GM18520 (cell line): ENCODE data around the gene TUBB2A.
A peak's percentile ranks its signal among the peaks of the same experiment; 100 is the strongest.
"Not testable (repeated sequence)": the region's sequence is repeated elsewhere in the genome, so short reads cannot be mapped to it uniquely, and the experiment has no call there.

Source experiments
- ATAC-seq: cut with Tn5 transposase; IDR thresholded peaks from one replicate; pipeline ENCODE4 v1.9.1; 2021; ENCODE audit not compliant: unreplicated experiment

Gene TUBB2A

GRCh38 chr6:3157131-3157933, at the start of gene TUBB2A:
TUBB2A (minus strand) TSS chr6:3157544; CDS start chr6:3157463, 81 bp downstream.
- ATAC-seq = peak; percentile 71

DNA sequence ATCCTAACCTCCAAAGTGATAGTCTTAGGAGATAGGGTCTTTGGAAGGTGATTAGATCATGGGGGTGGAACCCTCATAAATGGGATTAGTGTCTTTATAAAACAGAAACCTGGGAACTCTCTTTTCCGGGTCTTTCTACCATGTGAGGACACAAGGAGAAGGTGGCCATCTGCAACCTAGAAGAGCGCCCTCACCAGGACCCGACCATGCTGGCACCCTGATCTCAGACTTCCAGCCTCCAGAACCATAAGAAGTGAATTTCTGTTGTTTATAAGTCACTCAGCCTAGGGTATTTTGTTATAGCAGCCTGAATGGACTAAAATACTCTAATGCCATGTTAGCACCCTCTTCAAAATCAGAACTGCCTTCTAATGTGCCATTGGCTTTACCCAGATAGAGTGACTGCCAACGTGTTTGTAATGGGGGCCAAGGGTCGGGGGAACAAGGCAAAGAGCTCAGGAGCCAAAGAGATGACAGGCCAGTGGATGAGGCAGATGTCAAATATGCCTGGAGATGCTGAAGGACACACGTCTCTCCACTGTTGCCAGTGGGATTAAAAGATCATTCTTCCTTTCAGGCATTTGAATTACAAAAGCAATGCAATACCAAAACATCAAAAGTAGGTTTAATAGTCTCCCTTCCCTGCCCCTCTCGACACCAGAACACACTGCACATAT, 49.1 kb upstream of the TUBB2A start:
- ATAC-seq = no peak

DNA sequence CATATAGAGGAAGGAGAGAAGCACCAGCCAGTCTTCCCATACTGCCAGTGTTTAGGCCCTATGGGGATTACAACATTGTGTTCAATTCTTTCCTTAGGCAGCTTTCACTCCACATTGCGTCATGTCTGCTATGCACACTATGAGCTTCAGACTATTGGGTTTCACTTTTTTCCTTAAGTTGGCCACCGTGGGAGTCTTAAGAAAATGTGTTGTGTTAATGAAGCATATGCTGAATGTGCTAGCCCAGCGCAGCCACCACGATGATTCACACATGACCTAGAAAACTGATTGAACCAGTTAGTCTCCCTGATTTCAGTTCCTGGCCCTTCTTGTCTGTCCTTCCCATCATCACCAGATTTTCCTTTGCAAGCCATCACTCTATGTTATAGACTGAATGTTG, 48.6 kb upstream of the TUBB2A start:
- ATAC-seq = no peak

DNA sequence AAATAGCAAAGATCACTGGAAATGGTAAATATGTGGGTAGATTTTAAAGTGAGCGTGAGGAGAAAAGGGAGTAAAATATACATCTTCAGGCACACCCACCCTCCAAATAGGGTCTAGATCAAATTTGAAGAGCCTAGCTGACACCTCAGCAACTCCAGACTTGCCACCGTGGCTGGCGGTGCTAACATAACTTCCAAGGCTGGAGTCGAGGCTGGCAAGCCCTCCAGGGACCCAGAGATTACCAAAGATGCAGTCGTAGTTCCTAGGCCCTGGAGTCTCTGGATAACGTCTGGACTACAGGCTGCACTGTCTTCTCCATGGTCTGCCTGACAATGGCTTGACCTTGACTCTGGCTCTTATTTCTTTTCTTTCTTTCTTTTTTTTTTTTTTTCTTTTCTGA, 47.6 kb upstream of the TUBB2A start:
- no peak for ATAC-seq

DNA sequence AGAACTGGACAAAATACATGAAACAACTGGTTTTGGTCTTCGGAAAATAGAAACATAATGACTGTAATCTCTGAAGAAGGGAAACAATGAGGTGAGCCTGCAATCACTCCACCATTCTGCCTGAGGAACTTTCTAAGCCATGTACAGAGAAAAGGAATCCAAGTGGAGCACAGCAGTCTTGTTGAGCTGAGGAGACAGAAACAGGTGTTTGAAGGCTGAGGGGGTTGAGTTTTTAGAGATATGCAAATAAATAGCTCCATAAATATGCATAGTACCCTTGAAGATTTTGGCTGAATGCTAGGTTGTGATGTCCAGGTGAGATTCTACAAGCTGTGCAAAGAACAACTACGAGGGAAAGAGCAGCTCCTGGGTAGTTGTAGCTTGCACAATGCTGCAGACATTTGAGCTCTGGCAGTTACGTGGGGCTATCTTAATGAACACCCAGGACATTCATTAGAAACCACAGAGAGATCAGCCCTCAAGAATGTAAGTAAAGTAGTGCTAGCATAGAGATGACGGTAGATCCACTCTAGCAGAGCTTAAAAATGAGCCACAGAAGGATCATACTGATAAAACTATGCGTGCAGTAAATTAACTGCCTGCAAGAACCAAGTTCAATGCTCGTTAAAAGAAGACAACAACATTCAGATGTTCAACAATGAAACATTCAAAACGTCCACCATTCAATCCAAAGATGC, 45.8 kb upstream of the TUBB2A start:
- no peak for ATAC-seq

GRCh38 chr6:3201388-3201787, 44.0 kb upstream of the TUBB2A start:
- ATAC-seq = no peak

GRCh38 chr6:3200682-3201081, 43.3 kb upstream of the TUBB2A start:
- ATAC-seq = no peak

GRCh38 chr6:3199382-3199781, 42.0 kb upstream of the TUBB2A start:
- ATAC-seq = no peak

- ATAC-seq = not testable (repeated sequence)
Observed at GRCh38 chr6:3197734-3198133, 40.4 kb upstream of the TUBB2A start.

GRCh38 chr6:3196770-3197169, 39.4 kb upstream of the TUBB2A start:
- ATAC-seq = no peak

- ATAC-seq = no peak
Observed at GRCh38 chr6:3195695-3196497, 38.6 kb upstream of the TUBB2A start.

- no peak for ATAC-seq
Observed at GRCh38 chr6:3195420-3195694, 38.0 kb upstream of the TUBB2A start.

DNA sequence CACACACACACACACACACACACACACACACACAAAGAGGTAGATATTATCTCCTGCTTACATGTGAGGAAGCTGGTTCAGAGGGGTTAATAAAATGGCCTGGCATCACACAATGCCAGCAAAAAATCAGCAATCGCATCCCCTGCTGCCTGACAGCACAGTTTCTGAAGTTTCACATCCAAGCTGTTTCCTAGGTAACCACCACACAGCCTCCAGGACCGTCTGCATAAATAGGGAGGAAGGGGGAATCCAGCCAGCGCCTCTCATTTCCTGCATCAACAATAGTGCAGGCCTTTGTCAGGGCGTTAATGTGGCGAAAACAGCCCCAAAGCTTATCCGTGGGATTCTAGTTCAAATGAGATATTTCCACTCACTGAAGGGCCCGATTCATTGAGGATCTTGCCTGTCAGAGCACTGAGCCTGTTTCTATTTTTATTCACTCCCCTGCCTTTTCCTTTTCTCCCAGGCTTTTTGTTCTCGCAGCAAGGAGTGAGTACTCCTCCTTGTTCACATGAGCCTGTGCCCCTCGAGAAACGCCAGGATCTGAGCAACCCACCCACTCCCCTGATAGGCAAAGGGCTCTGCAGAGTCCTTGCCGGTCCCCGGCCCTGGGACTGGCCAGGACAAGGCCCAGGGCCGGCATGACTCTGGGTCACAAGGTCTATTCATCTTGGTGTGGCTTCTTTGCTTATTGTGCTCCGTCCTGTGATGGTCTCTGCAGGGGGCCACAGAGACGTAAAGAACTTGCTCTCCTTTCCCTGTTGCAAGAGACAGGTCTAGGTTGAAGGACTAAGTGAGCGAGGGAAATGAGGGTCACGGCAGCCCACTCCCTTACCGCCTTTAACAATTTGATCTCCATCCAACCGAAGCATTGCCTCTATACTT, 37.4 kb upstream of the TUBB2A start:
- ATAC-seq = no peak

GRCh38 chr6:3193102-3193849, 35.9 kb upstream of the TUBB2A start:
- ATAC-seq = no peak

DNA sequence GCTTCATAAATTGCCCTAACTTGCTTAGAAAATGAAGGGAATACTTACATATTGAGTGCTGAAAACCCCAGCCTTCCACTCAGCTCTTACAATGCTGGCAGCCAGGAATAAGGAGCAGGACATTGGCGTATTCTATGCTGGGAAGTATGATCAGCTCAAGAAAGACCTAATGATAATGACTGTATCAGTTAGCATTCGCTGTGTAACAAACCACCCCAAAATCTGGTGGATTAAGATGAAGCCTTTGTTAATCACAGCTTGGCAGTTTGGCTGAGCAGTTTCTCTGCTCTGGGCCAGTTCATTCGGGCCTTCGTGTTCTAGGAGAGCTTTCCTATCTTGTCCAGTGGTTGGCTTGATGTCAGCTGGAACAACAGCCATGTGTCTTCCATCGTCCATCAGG, 33.4 kb upstream of the TUBB2A start:
- ATAC-seq = no peak

DNA sequence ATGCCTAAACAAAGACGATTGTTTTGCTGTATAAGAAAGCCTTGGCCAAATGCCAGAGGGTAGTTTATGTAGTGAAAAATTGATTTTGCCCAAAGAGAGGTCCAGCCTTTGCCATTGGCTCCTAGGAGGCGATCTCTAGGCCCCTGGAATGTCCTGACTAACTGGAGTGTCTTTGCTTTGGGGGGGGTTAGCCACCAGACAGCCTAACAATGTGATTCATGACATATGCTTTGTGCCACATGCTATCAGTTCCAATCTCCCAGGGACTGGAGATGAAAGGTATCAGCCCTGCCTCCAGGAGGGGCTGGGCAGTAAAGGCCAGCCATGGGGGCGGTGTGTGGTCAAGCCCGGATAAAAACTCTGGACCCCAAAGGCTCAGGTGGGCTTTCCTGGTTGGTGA, 32.7 kb upstream of the TUBB2A start:
- no peak for ATAC-seq

DNA sequence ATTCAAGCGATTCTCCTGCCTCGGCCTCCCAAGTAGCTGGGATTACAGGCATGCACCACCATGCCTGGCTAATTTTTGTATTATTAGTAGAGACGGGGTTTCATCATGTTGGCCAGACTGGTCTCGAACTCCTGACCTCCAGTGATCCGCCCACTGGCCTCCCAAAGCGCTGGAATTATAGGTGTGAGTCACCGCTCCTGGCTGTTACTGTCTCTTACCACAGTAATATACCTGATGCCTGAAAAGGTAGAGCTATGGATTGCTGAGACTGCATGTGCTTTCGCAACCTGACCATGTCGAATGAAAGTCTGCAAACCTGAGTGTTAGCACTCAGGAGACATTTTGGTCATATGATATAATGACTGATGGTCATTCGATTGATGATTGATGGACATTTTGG, 31.8 kb upstream of the TUBB2A start:
- ATAC-seq = not testable (repeated sequence)

DNA sequence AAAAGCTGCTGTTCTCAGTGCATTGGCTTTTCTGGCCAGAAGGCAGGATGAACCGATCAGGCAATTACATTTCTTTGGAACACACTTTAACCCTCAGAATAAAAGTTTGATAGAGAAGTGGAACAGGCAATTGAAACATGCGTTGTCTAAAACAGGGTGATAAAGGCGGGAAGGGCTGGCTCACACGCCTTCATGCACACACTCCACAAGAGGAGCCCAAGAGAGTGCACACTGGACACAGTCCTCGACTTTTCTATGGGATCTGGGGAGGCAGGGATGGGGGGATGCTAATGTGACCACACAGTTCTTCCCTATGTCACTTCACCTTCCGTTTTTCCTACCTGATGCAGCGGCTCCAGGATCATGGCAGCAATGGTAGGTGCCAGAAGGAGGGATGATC, 30.9 kb upstream of the TUBB2A start:
- no peak for ATAC-seq

GRCh38 chr6:3186974-3187382, 29.6 kb upstream of the TUBB2A start:
- no peak for ATAC-seq

- no peak for ATAC-seq
Observed at GRCh38 chr6:3183066-3183465, 25.7 kb upstream of the TUBB2A start.
